GM12878 (cell line): ENCODE results near the gene AKTIP. TPM values are rescaled to one million over a fixed set of nuclear protein-coding genes. Genes with fewer than 3 reads are reported as not detected.

Experiments
- ATAC-seq: fragments of 200-7000 bp; cut with Tn5 transposase; 3 replicates; pipeline ENCODE4 v1.9.1; 2020; ENCODE audit warnings: mild to moderate bottlenecking, moderate library complexity
- BruUV-seq: library from RNA; stranded (reverse); fragments of 400-500 nt; replicated peaks from 2 replicates; lab custom pipeline; 2021; lab: Mats Ljungman, UMichigan
- CTCF ChIA-PET: fragments of 300-600 bp; sonication (Branson Sonifier 250); formaldehyde crosslinking; extraction: SDS; loops from one replicate; lab custom pipeline; 2021; ENCODE audit warnings: inconsistent platforms; lab: Yijun Ruan, JAX
- POLR2A ChIA-PET: fragments of 350-600 bp; formaldehyde crosslinking; extraction: SDS; loops from one replicate; lab custom pipeline; 2021; ENCODE audit warnings: inconsistent platforms; lab: Charles Lee
- RAD21 ChIA-PET: fragments of 300-600 bp; sonication (Branson Sonifier 250); formaldehyde crosslinking; loops from one replicate; lab custom pipeline; 2023; ENCODE audit warnings: antibody characterized with exemption; ENCODE audit not compliant: unreplicated experiment; lab: Charles Lee
- SMC1A ChIA-PET: fragments of 300-600 bp; sonication (Branson Sonifier 250); formaldehyde crosslinking; loops from one replicate; lab custom pipeline; 2023; ENCODE audit not compliant: unreplicated experiment, uncharacterized antibody; lab: Charles Lee
- DNase-seq: peaks from one replicate; pipeline ENCODE4 v3.0.0-alpha.2; 2011; ENCODE audit warnings: low read depth, low spot score
- FAIRE-seq: peaks from 3 replicates; lab custom pipeline; 2011; peaks lifted over from hg19 to GRCh38; lab: Jason Lieb, UNC
- H2AFZ ChIP-seq: 2 replicates; pipeline ENCODE4 v1.6.0; 2011; ENCODE audit warnings: low read depth, low read length, control low read depth; ENCODE audit not compliant: control insufficient read depth
- H3K27ac ChIP-seq: 2 replicates; pipeline ENCODE4 v1.5.1; 2011; ENCODE audit warnings: control low read depth; ENCODE audit not compliant: control insufficient read depth, insufficient read depth
- H3K27me3 ChIP-seq, 2 experiments: replicated peaks in 1 of 2; 2 replicates each; pipeline versions ENCODE4 v1.6.0 to v1.6.1; 2011; ENCODE audit warnings: low read length in 1 of 2; ENCODE audit not compliant: control insufficient read depth in 2 of 2, insufficient read depth in 2 of 2
- H3K36me3 ChIP-seq, 2 experiments: 2 replicates each; pipeline ENCODE4 v1.5.1; 2011; ENCODE audit warnings: low read length in 1 of 2; ENCODE audit not compliant: control insufficient read depth in 2 of 2, insufficient read depth in 2 of 2
- H3K4me1 ChIP-seq: 2 replicates; pipeline ENCODE4 v1.6.1; 2011; ENCODE audit warnings: mild to moderate bottlenecking, low read length, moderate library complexity, mixed read lengths; ENCODE audit not compliant: control insufficient read depth, insufficient read depth
- H3K4me2 ChIP-seq: 2 replicates; pipeline ENCODE4 v1.6.0; 2011; ENCODE audit warnings: control low read depth; ENCODE audit not compliant: control insufficient read depth, insufficient read depth
- H3K4me3 ChIP-seq: fragments of 200-600 bp; sonication (generic); 2 replicates; pipeline ENCODE4 v1.5.1; 2016
- H3K79me2 ChIP-seq: 2 replicates; pipeline ENCODE4 v1.6.0; 2011; ENCODE audit warnings: low read length; ENCODE audit not compliant: control insufficient read depth, insufficient read depth
- H3K9ac ChIP-seq: 2 replicates; pipeline ENCODE4 v1.8.0; 2011; ENCODE audit warnings: low read length, control low read depth, mixed read lengths; ENCODE audit not compliant: control insufficient read depth, insufficient read depth
- H3K9me3 ChIP-seq: replicated peaks from 3 replicates; pipeline ENCODE4 v1.5.1; 2011; ENCODE audit warnings: mild to moderate bottlenecking, low read length; ENCODE audit not compliant: control insufficient read depth, insufficient read depth
- H4K20me1 ChIP-seq: 2 replicates; pipeline ENCODE4 v1.6.0; 2011; ENCODE audit not compliant: control insufficient read depth, insufficient read depth
- ASH2L ChIP-seq: fragments of 300-600, 200-600 bp; sonication (generic); IDR thresholded peaks from 2 replicates; pipeline ENCODE4 v1.6.1; 2017; ENCODE audit warnings: low read depth, mild to moderate bottlenecking, borderline replicate concordance
- CHD1 ChIP-seq: IDR thresholded peaks from 2 replicates; pipeline ENCODE4 v1.6.1; 2012; ENCODE audit warnings: low read depth, low read length, improper control_type of control experiment
- CREM ChIP-seq: IDR thresholded peaks from 2 replicates; pipeline ENCODE4 v1.6.1; 2014; ENCODE audit warnings: antibody characterized with exemption, low read depth
- IRF4 ChIP-seq: IDR thresholded peaks from 2 replicates; pipeline ENCODE4 v1.6.1; 2011; ENCODE audit warnings: low read depth, low read length
- NFYB ChIP-seq: IDR thresholded peaks from 2 replicates; pipeline ENCODE4 v1.6.1; 2011; ENCODE audit warnings: low read depth, mild to moderate bottlenecking, low read length, improper control_type of control experiment, moderate library complexity; ENCODE audit not compliant: insufficient read depth
- NR2C2 ChIP-seq: IDR thresholded peaks from 2 replicates; pipeline ENCODE4 v1.6.1; 2011; ENCODE audit warnings: borderline replicate concordance, low read depth; ENCODE audit not compliant: control insufficient read depth, insufficient read length
- POLR2AphosphoS2 ChIP-seq: IDR thresholded peaks from 2 replicates; pipeline ENCODE4 v1.6.1; 2011; ENCODE audit warnings: low read depth, mild to moderate bottlenecking, low read length, improper control_type of control experiment, moderate library complexity
- TBL1XR1 ChIP-seq: IDR thresholded peaks from 2 replicates; pipeline ENCODE4 v1.6.1; 2012; ENCODE audit warnings: low read depth, low read length, improper control_type of control experiment
- WRNIP1 ChIP-seq: IDR thresholded peaks from 2 replicates; pipeline ENCODE4 v1.6.1; 2011; ENCODE audit warnings: low read depth, low read length, improper control_type of control experiment, borderline replicate concordance
- in situ Hi-C: fragments of 300-500 bp; cut with MboI; formaldehyde crosslinking; loops from 9 replicates; pipeline ENCODE4 v1.14.3; 2018; ENCODE audit warnings: mixed read lengths
- intact Hi-C: fragments of 100-400 bp; cut with micrococcal nuclease; formaldehyde crosslinking; loops from one replicate; pipeline ENCODE4 v1.14.2; 2022; ENCODE audit not compliant: unreplicated experiment
- polyA plus RNA-seq, 11 experiments: library from polyadenylated mRNA; depleted of rRNA in 4 of 11; unstranded in 6 of 11; stranded (reverse) in 5 of 11; fragments of >200 nt; fragmentation: Nextera tagmentation in 4 of 11; fragmentation: Illumina TruSeq in 1 of 11; extraction: Ambion mirVana in 4 of 11; extraction: Trizol in 1 of 11; gene quantifications; 1 replicate in 1 of 11; 2 replicates in 10 of 11; pipeline versions ENCODE4 v1.2.1 to v1.2.3, GENCODE V29; 2011 to 2016; ENCODE audit warnings: inconsistent platforms in 2 of 11, missing spikeins in 2 of 11, low read depth in 1 of 11
- total RNA-seq, 4 experiments: library from RNA; depleted of rRNA in 3 of 4; stranded (reverse); fragments of >200 nt in 3 of 4; fragmentation: Illumina TruSeq in 1 of 4; extraction: Trizol in 1 of 4; gene quantifications; 2 replicates each; pipeline versions ENCODE4 v1.2.1 to v1.2.3, GENCODE V29; 2013 to 2021
- TF ChIP-seq, protein P1 (sequence below): fragments of 450-650 bp; IDR thresholded peaks from 2 replicates; pipeline ENCODE4 v1.6.1; 2016; ENCODE audit warnings: mild to moderate bottlenecking
- TF ChIP-seq, protein P2 (sequence below): fragments of 450-650 bp; IDR thresholded peaks from 2 replicates; pipeline ENCODE4 v1.6.1; 2017; ENCODE audit warnings: mild to moderate bottlenecking, moderate library complexity
- TF ChIP-seq, protein P3 (sequence below): IDR thresholded peaks from 2 replicates; pipeline ENCODE4 v1.6.1; 2012; ENCODE audit warnings: low read depth, low read length, improper control_type of control experiment
- TF ChIP-seq, protein P4 (sequence below): fragments of 450-650 bp; IDR thresholded peaks from 2 replicates; pipeline ENCODE4 v1.6.1; 2017; ENCODE audit warnings: borderline replicate concordance
- TF ChIP-seq, protein P5 (sequence below): IDR thresholded peaks from 2 replicates; pipeline ENCODE4 v1.6.1; 2011; ENCODE audit warnings: borderline replicate concordance, low read depth, mild to moderate bottlenecking, moderate library complexity, mixed read lengths, low read length; ENCODE audit not compliant: insufficient read depth; ENCODE audit errors: extremely low read length

Gene AKTIP
- total and polyA plus RNA-seq, 10 of the 15 experiments (the other 5 are each of a cell fraction or from before 2014, with no cell fraction given): 11.4 to 22.9 (median 13.6) TPM

DNA sequence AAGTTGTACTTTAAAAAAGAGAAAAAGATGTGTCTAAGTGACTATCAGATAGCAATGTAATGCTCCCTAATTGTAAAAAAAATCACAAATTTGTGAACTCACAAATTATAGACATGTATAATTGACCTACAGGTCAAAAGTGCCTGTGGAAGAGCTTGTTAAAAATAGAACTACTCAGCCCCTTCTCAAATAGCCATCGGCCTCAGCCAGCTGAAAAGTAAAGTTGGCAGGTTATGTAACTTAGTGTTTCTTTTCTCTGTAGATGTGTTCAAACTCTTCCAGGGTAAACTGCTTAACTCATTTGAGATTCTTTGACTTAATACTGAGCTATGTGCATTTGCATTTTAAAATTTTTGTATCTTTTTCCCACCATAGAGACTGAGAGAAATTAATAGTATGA, 13.3 kb downstream of the AKTIP start (continued):
- TF ChIP-seq TBL1XR1: no peak

DNA sequence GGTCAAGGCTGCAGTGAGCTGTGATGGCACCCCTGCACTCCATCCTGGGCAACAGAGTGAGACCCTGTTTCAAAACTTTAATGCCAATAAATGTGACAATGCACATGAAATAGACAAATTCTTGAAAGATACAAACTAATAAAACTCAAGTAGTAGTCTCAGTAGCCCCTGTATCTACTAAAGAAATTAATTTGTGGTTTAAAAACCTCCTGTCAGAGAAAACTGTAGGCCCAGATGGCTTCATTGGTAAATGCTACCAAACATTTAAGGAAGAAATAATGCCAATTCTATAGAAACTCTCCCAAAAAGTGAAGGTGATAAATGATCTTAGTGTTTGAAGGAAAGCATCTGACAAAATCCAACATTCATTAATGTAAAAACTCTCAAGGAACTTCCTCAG, 16.8 kb downstream of the AKTIP start:
- Histone ChIP-seq H3K4me3 (no peak overlapping the region), H3K9ac (no peak overlapping the region), H3K79me2 (no peaks in the 10 kb centered on the region), H3K4me1 (no peaks in the 10 kb centered on the region), H3K36me3 (peaks cover 5 to 20% of the 10 kb centered on the region in 2 experiments), H3K27ac (no peak overlapping the region), H3K4me2 (no peak overlapping the region), H3K27me3 (no peaks in the 10 kb centered on the region), H2AFZ (no peak overlapping the region), H3K9me3 (no peaks in the 10 kb centered on the region; the same call in 2 of the 3 replicates), H4K20me1 (no peaks in the 10 kb centered on the region)
- ChIA-PET RAD21 (interaction anchor here (1.2 kb wide), 1 partner anchor 16 kb away, joined by 3 read pairs; no protein-coding TSS in a partner anchor), CTCF (no interaction called here), POLR2A (no interaction called here), SMC1A (no interaction called here)
- in situ Hi-C loops (no loop called here), intact Hi-C loops (no loop called here)
- BruUV-seq: no TSS peak
- no peak for DNase-seq
- FAIRE-seq: no peak
- no peak for ATAC-seq
- TF ChIP-seq, protein P1, sequence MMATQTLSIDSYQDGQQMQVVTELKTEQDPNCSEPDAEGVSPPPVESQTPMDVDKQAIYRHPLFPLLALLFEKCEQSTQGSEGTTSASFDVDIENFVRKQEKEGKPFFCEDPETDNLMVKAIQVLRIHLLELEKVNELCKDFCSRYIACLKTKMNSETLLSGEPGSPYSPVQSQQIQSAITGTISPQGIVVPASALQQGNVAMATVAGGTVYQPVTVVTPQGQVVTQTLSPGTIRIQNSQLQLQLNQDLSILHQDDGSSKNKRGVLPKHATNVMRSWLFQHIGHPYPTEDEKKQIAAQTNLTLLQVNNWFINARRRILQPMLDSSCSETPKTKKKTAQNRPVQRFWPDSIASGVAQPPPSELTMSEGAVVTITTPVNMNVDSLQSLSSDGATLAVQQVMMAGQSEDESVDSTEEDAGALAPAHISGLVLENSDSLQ: no peak
- TF ChIP-seq ASH2L: no peak
- no peak for TF ChIP-seq CHD1
- no peak for TF ChIP-seq CREM
- TF ChIP-seq IRF4: no peak
- TF ChIP-seq, protein P2, sequence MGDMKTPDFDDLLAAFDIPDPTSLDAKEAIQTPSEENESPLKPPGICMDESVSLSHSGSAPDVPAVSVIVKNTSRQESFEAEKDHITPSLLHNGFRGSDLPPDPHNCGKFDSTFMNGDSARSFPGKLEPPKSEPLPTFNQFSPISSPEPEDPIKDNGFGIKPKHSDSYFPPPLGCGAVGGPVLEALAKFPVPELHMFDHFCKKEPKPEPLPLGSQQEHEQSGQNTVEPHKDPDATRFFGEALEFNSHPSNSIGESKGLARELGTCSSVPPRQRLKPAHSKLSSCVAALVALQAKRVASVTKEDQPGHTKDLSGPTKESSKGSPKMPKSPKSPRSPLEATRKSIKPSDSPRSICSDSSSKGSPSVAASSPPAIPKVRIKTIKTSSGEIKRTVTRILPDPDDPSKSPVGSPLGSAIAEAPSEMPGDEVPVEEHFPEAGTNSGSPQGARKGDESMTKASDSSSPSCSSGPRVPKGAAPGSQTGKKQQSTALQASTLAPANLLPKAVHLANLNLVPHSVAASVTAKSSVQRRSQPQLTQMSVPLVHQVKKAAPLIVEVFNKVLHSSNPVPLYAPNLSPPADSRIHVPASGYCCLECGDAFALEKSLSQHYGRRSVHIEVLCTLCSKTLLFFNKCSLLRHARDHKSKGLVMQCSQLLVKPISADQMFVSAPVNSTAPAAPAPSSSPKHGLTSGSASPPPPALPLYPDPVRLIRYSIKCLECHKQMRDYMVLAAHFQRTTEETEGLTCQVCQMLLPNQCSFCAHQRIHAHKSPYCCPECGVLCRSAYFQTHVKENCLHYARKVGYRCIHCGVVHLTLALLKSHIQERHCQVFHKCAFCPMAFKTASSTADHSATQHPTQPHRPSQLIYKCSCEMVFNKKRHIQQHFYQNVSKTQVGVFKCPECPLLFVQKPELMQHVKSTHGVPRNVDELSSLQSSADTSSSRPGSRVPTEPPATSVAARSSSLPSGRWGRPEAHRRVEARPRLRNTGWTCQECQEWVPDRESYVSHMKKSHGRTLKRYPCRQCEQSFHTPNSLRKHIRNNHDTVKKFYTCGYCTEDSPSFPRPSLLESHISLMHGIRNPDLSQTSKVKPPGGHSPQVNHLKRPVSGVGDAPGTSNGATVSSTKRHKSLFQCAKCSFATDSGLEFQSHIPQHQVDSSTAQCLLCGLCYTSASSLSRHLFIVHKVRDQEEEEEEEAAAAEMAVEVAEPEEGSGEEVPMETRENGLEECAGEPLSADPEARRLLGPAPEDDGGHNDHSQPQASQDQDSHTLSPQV: no peak
- TF ChIP-seq, protein P3, sequence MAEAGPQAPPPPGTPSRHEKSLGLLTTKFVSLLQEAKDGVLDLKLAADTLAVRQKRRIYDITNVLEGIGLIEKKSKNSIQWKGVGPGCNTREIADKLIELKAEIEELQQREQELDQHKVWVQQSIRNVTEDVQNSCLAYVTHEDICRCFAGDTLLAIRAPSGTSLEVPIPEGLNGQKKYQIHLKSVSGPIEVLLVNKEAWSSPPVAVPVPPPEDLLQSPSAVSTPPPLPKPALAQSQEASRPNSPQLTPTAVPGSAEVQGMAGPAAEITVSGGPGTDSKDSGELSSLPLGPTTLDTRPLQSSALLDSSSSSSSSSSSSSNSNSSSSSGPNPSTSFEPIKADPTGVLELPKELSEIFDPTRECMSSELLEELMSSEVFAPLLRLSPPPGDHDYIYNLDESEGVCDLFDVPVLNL: no peak
- no peak for TF ChIP-seq WRNIP1
- TF ChIP-seq, protein P4, sequence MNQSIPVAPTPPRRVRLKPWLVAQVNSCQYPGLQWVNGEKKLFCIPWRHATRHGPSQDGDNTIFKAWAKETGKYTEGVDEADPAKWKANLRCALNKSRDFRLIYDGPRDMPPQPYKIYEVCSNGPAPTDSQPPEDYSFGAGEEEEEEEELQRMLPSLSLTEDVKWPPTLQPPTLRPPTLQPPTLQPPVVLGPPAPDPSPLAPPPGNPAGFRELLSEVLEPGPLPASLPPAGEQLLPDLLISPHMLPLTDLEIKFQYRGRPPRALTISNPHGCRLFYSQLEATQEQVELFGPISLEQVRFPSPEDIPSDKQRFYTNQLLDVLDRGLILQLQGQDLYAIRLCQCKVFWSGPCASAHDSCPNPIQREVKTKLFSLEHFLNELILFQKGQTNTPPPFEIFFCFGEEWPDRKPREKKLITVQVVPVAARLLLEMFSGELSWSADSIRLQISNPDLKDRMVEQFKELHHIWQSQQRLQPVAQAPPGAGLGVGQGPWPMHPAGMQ: no peak
- TF ChIP-seq, protein P5, sequence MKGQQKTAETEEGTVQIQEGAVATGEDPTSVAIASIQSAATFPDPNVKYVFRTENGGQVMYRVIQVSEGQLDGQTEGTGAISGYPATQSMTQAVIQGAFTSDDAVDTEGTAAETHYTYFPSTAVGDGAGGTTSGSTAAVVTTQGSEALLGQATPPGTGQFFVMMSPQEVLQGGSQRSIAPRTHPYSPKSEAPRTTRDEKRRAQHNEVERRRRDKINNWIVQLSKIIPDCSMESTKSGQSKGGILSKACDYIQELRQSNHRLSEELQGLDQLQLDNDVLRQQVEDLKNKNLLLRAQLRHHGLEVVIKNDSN: no peak
- TF ChIP-seq NFYB: no peak
- TF ChIP-seq POLR2AphosphoS2: no peak
- TF ChIP-seq NR2C2: no peak
